Suprapubic skin (tissue), 4 donors: ENCODE data around the gene KCTD17. TPM values are rescaled to one million over a fixed set of nuclear protein-coding genes. Genes with fewer than 3 reads are reported as not detected.

Source experiments
- DNase-seq, 2 donors: peaks; one replicate each; pipeline ENCODE4 v3.0.0-alpha.2; 2019; ENCODE audit warnings: low spot score in 2 of 2
- H3K27ac ChIP-seq: fragments of 200-600 bp; sonication (generic); one replicate; pipeline ENCODE4 v1.5.1; 2019
- H3K27me3 ChIP-seq: fragments of 200-600 bp; sonication (generic); one replicate; pipeline ENCODE4 v1.5.1; 2019
- H3K36me3 ChIP-seq: fragments of 200-600 bp; sonication (generic); one replicate; pipeline ENCODE4 v1.5.1; 2019
- H3K4me1 ChIP-seq: fragments of 200-600 bp; sonication (generic); one replicate; pipeline ENCODE4 v1.5.1; 2019
- H3K4me3 ChIP-seq: fragments of 200-600 bp; sonication (generic); one replicate; pipeline ENCODE4 v1.5.1; 2019; ENCODE audit warnings: mild to moderate bottlenecking
- H3K9me3 ChIP-seq: fragments of 200-600 bp; sonication (generic); one replicate; pipeline ENCODE4 v1.5.1; 2019
- EP300 ChIP-seq: sonication (generic); formaldehyde crosslinking; IDR thresholded peaks from one replicate; pipeline ENCODE4 v1.6.1; 2017; ENCODE audit warnings: antibody characterized with exemption
- POLR2A ChIP-seq, 2 donors: fragments of 450-650 bp; IDR thresholded peaks; one replicate each; pipeline ENCODE4 v1.6.1; 2017; ENCODE audit warnings: antibody characterized with exemption in 2 of 2, mild to moderate bottlenecking in 2 of 2, moderate library complexity in 2 of 2
- POLR2AphosphoS5 ChIP-seq, 3 donors: sonication (generic); formaldehyde crosslinking; IDR thresholded peaks; one replicate each; pipeline ENCODE4 v1.6.1; 2017; ENCODE audit warnings: antibody characterized with exemption in 3 of 3
- WGBS: methylation state at CpG from one replicate; pipeline ENCODE4 v1.1.5; 2018; 5-methylcytosine and 5-hydroxymethylcytosine counted together
- total RNA-seq, 4 donors: library from RNA; depleted of rRNA; stranded (reverse); fragments of >200 nt; gene quantifications; one replicate each; pipeline ENCODE4 v1.1.0, GENCODE V29; 2016
- TF ChIP-seq, protein P1 (sequence below), 2 donors: fragments of 200-600 bp in 1 of 2; fragments of 450-650 bp in 1 of 2; sonication (generic) in 1 of 2; IDR thresholded peaks; one replicate each; pipeline ENCODE4 v1.5.1; 2016 to 2019; ENCODE audit warnings: antibody characterized with exemption in 2 of 2, mild to moderate bottlenecking in 1 of 2, moderate library complexity in 1 of 2

Gene KCTD17
- total RNA-seq, 4 donors from 2014 or later: 25.0 to 67.0 (median 35.7) TPM

DNA sequence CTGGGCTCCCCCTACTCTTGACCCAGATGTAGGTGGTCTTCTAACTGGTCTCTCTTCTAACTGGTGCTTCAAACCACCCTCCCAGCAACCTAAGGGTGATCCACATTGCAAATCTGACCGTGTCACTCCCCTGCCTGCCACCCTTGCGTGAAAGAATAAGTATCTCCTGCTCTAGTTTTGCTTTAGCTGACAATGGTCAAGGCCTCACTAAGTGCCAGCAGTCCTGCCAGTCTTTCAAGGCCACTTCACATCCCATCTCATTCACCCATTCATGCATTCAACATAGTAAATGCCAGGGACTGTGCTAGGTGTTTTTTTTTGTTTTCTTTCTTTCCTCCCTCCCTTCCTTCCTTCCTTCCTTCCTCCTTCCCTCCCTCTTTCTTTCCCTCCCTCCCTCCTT lies 2.3 kb upstream of the KCTD17 start:
- 88% methylated on average over 2 of the region's 2 CpGs for WGBS
- no peak for TF ChIP-seq EP300
- H3K9me3 ChIP-seq: no peaks in the 10 kb centered on the region
- H3K36me3 ChIP-seq: no peaks in the 10 kb centered on the region
- no peak for DNase-seq
- no peak overlapping the region for H3K4me3 ChIP-seq
- no peaks in the 10 kb centered on the region for H3K27me3 ChIP-seq
- H3K27ac ChIP-seq: no peak overlapping the region
- H3K4me1 ChIP-seq: peaks cover 35% of the 10 kb centered on the region

DNA sequence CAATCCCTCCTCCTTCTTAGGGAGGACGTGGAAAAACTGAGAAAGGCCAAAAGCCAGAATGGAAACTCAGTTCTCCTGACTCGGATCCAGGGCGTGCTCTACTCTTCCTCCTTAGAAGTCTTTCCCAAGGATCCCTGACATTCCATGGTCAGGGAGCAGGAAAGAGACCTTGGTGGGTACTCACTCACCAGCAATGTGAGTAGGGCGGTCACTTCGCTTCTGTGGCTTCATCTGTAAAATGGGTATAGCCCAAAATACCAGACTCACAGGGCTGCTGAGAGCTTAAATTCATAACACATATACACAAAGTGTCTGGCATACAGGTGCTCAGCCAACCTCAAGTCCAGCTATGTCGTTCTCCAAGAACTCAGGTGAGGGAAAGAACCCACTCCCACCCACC lies 629 bp upstream of the KCTD17 start:
- peaks cover 1% of the 10 kb centered on the region for H3K36me3 ChIP-seq
- TF ChIP-seq, protein P1, sequence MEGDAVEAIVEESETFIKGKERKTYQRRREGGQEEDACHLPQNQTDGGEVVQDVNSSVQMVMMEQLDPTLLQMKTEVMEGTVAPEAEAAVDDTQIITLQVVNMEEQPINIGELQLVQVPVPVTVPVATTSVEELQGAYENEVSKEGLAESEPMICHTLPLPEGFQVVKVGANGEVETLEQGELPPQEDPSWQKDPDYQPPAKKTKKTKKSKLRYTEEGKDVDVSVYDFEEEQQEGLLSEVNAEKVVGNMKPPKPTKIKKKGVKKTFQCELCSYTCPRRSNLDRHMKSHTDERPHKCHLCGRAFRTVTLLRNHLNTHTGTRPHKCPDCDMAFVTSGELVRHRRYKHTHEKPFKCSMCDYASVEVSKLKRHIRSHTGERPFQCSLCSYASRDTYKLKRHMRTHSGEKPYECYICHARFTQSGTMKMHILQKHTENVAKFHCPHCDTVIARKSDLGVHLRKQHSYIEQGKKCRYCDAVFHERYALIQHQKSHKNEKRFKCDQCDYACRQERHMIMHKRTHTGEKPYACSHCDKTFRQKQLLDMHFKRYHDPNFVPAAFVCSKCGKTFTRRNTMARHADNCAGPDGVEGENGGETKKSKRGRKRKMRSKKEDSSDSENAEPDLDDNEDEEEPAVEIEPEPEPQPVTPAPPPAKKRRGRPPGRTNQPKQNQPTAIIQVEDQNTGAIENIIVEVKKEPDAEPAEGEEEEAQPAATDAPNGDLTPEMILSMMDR (IDR thresholded peaks at IDR 0.05): no peak
- TF ChIP-seq POLR2AphosphoS5 (IDR thresholded peaks at IDR 0.05) (no peak), EP300 (no peak), POLR2A (IDR thresholded peaks at IDR 0.05) (no peak)
- no peaks in the 10 kb centered on the region for H3K27me3 ChIP-seq
- H3K4me3 ChIP-seq: no peak overlapping the region
- no peaks in the 10 kb centered on the region for H3K9me3 ChIP-seq
- no peak for DNase-seq
- peaks cover 38% of the 10 kb centered on the region for H3K4me1 ChIP-seq
- 74% methylated on average over 6 of the region's 6 CpGs for WGBS
- no peak overlapping the region for H3K27ac ChIP-seq

DNA sequence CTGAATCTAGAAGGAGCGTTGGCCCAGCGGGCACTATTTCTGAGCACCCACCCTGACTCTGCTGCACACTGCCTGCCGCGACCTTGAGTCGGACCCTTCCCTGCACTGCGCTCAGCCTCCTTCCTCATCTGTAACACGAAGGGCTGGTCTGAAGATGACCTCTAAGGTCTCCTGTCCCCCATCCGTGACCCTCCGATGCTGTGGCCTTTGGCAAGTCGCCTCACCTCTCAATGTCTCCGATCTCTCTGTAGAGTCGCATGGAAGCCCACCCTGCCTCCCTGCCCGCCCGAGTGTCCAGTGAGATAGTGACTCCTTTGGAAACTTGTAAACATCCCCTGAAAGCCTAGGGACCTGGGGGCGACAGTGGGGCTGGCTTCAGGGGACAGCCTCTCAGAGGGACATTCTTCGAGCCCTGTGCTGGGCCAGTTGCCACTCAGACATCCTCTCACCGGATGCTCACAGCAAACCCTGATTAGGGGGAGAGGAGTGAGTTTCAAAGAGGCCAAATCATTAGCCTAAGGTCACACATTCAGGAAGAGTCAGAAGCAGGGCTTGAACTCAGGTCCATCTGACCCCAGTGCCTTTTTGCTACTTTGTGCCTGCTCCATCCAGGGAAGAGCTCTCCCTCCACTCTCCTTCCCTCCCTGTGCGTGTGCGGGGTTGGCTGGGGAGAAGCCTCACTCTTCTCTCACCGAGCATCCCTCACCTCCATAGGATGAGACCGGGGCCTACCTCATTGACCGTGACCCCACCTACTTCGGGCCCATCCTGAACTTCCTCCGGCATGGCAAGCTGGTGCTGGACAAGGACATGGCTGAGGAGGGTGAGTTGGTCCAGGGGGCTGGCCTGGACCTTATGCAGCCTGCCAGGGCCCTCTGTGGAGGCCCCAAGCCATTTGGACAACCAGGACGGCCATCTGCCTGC lies 1.1 kb downstream of the KCTD17 start:
- no peak for DNase-seq
- WGBS: 85% methylated on average over 22 of the region's 25 CpGs
- Histone ChIP-seq H3K27me3 (no peaks in the 10 kb centered on the region), H3K4me1 (peaks cover 38% of the 10 kb centered on the region), H3K27ac (peak overlapping the region; percentile 21), H3K9me3 (no peaks in the 10 kb centered on the region), H3K36me3 (peaks cover 17% of the 10 kb centered on the region), H3K4me3 (peak overlapping the region; percentile 60)
- TF ChIP-seq POLR2AphosphoS5 (IDR thresholded peaks at IDR 0.05) (no peak), POLR2A (IDR thresholded peaks at IDR 0.05) (no peak), EP300 (no peak)
- TF ChIP-seq, protein P1 (IDR thresholded peaks at IDR 0.05): no peak

DNA sequence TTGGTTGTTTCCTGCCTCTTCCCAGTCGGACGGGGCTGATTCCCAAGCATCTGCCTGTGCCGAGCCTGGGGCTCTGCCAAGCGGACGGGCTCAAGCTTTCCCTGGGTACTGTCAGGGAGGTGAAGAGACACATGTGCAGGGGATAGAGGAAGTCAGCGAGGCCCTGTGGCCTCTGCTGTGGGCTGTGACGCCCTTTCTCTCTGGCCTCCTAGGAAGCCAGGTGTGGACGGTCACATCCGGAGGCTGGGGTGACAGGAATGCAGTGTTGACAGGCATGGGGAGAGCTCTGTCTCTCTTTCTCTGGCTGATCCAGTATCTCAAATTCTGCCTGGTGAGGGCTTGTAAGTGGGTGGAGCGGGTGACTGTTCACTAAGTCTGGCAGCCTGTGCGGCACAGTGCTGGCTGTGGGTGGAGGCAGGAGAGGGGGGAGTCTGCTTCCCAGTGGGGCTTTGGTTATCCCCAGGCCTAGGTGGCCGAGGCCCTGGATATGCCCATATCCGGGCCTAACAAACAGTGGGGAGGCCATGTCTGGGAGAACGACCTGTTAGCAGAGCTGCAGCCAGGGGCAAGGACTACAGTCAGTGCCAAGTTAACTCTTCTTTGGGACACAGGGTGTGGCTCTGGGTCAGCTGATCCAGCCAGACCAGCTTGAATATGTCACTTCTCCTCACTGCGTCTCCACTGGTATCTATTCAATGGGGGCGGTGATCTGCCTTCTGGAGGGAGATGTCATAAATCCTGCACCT lies 1.9 kb downstream of the KCTD17 start:
- 40% methylated on average over 8 of the region's 16 CpGs for WGBS
- Histone ChIP-seq H3K36me3 (peaks cover 26% of the 10 kb centered on the region), H3K4me3 (no peak overlapping the region), H3K27me3 (no peaks in the 10 kb centered on the region), H3K4me1 (peaks cover 38% of the 10 kb centered on the region), H3K9me3 (no peaks in the 10 kb centered on the region), H3K27ac (peak overlapping the region; percentile 21)
- DNase-seq: no peak
- TF ChIP-seq, protein P1 (IDR thresholded peaks at IDR 0.05): no peak
- TF ChIP-seq POLR2A (IDR thresholded peaks at IDR 0.05) (no peak), EP300 (no peak), POLR2AphosphoS5 (IDR thresholded peaks at IDR 0.05) (no peak)

DNA sequence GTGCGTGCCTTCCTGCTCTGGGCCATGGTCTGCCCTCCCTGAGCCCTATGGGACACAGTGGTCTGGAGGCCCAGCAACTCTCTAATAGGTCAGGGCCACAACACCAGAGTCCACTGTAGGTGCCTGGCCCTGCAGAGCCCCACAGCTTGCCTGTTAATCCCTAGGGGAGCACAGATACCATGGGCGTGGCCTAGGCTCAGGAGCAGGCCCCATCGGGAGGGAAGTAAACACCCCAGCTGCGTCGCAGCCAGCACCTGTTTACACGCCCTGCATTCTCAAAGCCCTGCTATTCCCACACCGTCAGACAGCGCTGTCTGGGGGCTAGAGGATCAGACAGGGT lies 2.5 kb downstream of the KCTD17 start:
- H3K4me1 ChIP-seq: peaks cover 38% of the 10 kb centered on the region
- H3K27ac ChIP-seq: no peak overlapping the region
- TF ChIP-seq POLR2AphosphoS5 (IDR thresholded peaks at IDR 0.05): no peak
- no peak for TF ChIP-seq EP300
- no peak for TF ChIP-seq POLR2A (IDR thresholded peaks at IDR 0.05)
- TF ChIP-seq, protein P1 (IDR thresholded peaks at IDR 0.05): no peak
- no peak overlapping the region for H3K4me3 ChIP-seq
- H3K9me3 ChIP-seq: no peaks in the 10 kb centered on the region
- WGBS: 58% methylated on average over 3 of the region's 8 CpGs
- no peak for DNase-seq
- no peaks in the 10 kb centered on the region for H3K27me3 ChIP-seq
- peaks cover 31% of the 10 kb centered on the region for H3K36me3 ChIP-seq
